Measurements from ENCODE around the gene NR2F2.

NR2F2 gene

GRCh38 chr15:96361309-96362010, 31.0 kb downstream of the NR2F2 start:
- H3K27ac ChIP-seq (ENCODE audit: low read depth, low read length): no peak overlapping the region
- H3K4me1 ChIP-seq (ENCODE audit: insufficient read depth, low read length): peaks cover 8% of the 10 kb centered on the region
- no peak overlapping the region for H3K9ac ChIP-seq (ENCODE audit: low read length)
- no peaks in the 10 kb centered on the region for H3K9me3 ChIP-seq (ENCODE audit: low read length)
- H3K36me3 ChIP-seq (ENCODE audit: insufficient read depth, low read length): no peaks in the 10 kb centered on the region
- peaks cover 42 to 64% of the 10 kb centered on the region in 2 donors for H3K27me3 ChIP-seq (ENCODE audit: control insufficient read depth in 1 of 2, insufficient read depth in 2 of 2, low read length in 2 of 2)
- no peak overlapping the region for H3K4me3 ChIP-seq (ENCODE audit: low read depth in 1 of 2, low read length in 2 of 2)

- no peaks in the 10 kb centered on the region for H3K9me3 ChIP-seq (ENCODE audit: low read length)
- H3K36me3 ChIP-seq (ENCODE audit: insufficient read depth, low read length): no peaks in the 10 kb centered on the region
- H3K4me1 ChIP-seq (ENCODE audit: insufficient read depth, low read length): peaks cover 8% of the 10 kb centered on the region
- H3K27ac ChIP-seq (ENCODE audit: low read depth, low read length): no peak overlapping the region
- H3K9ac ChIP-seq (ENCODE audit: low read length): no peak overlapping the region
- peaks cover 44 to 72% of the 10 kb centered on the region in 2 donors for H3K27me3 ChIP-seq (ENCODE audit: control insufficient read depth in 1 of 2, insufficient read depth in 2 of 2, low read length in 2 of 2)
- H3K4me3 ChIP-seq (ENCODE audit: low read depth in 1 of 2, low read length in 2 of 2): no peak overlapping the region
These were observed 31.7 kb downstream of the NR2F2 start for GRCh38 chr15:96362011-96362754.

- H3K9ac ChIP-seq (ENCODE audit: low read length): no peak overlapping the region
- no peaks in the 10 kb centered on the region for H3K9me3 ChIP-seq (ENCODE audit: low read length)
- no peak overlapping the region for H3K4me3 ChIP-seq (ENCODE audit: low read depth in 1 of 2, low read length in 2 of 2)
- no peak overlapping the region for H3K27ac ChIP-seq (ENCODE audit: low read depth, low read length)
- H3K27me3 ChIP-seq (ENCODE audit: control insufficient read depth in 1 of 2, insufficient read depth in 2 of 2, low read length in 2 of 2): peaks cover 48 to 76% of the 10 kb centered on the region in 2 donors
- H3K4me1 ChIP-seq (ENCODE audit: insufficient read depth, low read length): peaks cover 8% of the 10 kb centered on the region
- no peaks in the 10 kb centered on the region for H3K36me3 ChIP-seq (ENCODE audit: insufficient read depth, low read length)
These were observed 32.5 kb downstream of the NR2F2 start for GRCh38 chr15:96362755-96363651.

GRCh38 chr15:96363707-96364106, 33.2 kb downstream of the NR2F2 start:
- no peak overlapping the region for H3K9ac ChIP-seq (ENCODE audit: low read length)
- no peaks in the 10 kb centered on the region for H3K9me3 ChIP-seq (ENCODE audit: low read length)
- H3K4me1 ChIP-seq (ENCODE audit: insufficient read depth, low read length): peaks cover 9% of the 10 kb centered on the region
- no peak overlapping the region for H3K27ac ChIP-seq (ENCODE audit: low read depth, low read length)
- no peak overlapping the region for H3K4me3 ChIP-seq (ENCODE audit: low read depth in 1 of 2, low read length in 2 of 2)
- H3K36me3 ChIP-seq (ENCODE audit: insufficient read depth, low read length): no peaks in the 10 kb centered on the region
- peaks cover 43 to 76% of the 10 kb centered on the region in 2 donors for H3K27me3 ChIP-seq (ENCODE audit: control insufficient read depth in 1 of 2, insufficient read depth in 2 of 2, low read length in 2 of 2)

- H3K4me3 ChIP-seq (ENCODE audit: low read depth in 1 of 2, low read length in 2 of 2): no peak overlapping the region
- H3K27me3 ChIP-seq (ENCODE audit: control insufficient read depth in 1 of 2, insufficient read depth in 2 of 2, low read length in 2 of 2): peaks cover 42 to 58% of the 10 kb centered on the region in 2 donors
- peaks cover 9% of the 10 kb centered on the region for H3K4me1 ChIP-seq (ENCODE audit: insufficient read depth, low read length)
- H3K36me3 ChIP-seq (ENCODE audit: insufficient read depth, low read length): no peaks in the 10 kb centered on the region
- no peaks in the 10 kb centered on the region for H3K9me3 ChIP-seq (ENCODE audit: low read length)
- H3K9ac ChIP-seq (ENCODE audit: low read length): no peak overlapping the region
- no peak overlapping the region for H3K27ac ChIP-seq (ENCODE audit: low read depth, low read length)
These were observed 35.5 kb downstream of the NR2F2 start for GRCh38 chr15:96365781-96366525.

GRCh38 chr15:96366526-96366877, 36.0 kb downstream of the NR2F2 start:
- no peak overlapping the region for H3K27ac ChIP-seq (ENCODE audit: low read depth, low read length)
- peaks cover 42 to 52% of the 10 kb centered on the region in 2 donors for H3K27me3 ChIP-seq (ENCODE audit: control insufficient read depth in 1 of 2, insufficient read depth in 2 of 2, low read length in 2 of 2)
- H3K36me3 ChIP-seq (ENCODE audit: insufficient read depth, low read length): no peaks in the 10 kb centered on the region
- no peak overlapping the region for H3K4me3 ChIP-seq (ENCODE audit: low read depth in 1 of 2, low read length in 2 of 2)
- H3K4me1 ChIP-seq (ENCODE audit: insufficient read depth, low read length): peaks cover 9% of the 10 kb centered on the region
- no peak overlapping the region for H3K9ac ChIP-seq (ENCODE audit: low read length)
- no peaks in the 10 kb centered on the region for H3K9me3 ChIP-seq (ENCODE audit: low read length)

GRCh38 chr15:96367311-96368200, 37.1 kb downstream of the NR2F2 start:
- Histone ChIP-seq H3K9ac (ENCODE audit: low read length) (no peak overlapping the region), H3K36me3 (ENCODE audit: insufficient read depth, low read length) (no peaks in the 10 kb centered on the region), H3K4me3 (ENCODE audit: low read depth in 1 of 2, low read length in 2 of 2) (no peak overlapping the region), H3K27me3 (ENCODE audit: control insufficient read depth in 1 of 2, insufficient read depth in 2 of 2, low read length in 2 of 2) (peaks cover 32 to 49% of the 10 kb centered on the region in 2 donors), H3K4me1 (ENCODE audit: insufficient read depth, low read length) (peaks cover 9% of the 10 kb centered on the region), H3K9me3 (ENCODE audit: low read length) (no peaks in the 10 kb centered on the region), H3K27ac (ENCODE audit: low read depth, low read length) (no peak overlapping the region)

GRCh38 chr15:96369351-96369750, 38.9 kb downstream of the NR2F2 start:
- Histone ChIP-seq H3K4me1 (ENCODE audit: insufficient read depth, low read length) (peaks cover 9% of the 10 kb centered on the region), H3K36me3 (ENCODE audit: insufficient read depth, low read length) (no peaks in the 10 kb centered on the region), H3K27ac (ENCODE audit: low read depth, low read length) (no peak overlapping the region), H3K4me3 (ENCODE audit: low read depth in 1 of 2, low read length in 2 of 2) (no peak overlapping the region), H3K27me3 (ENCODE audit: control insufficient read depth in 1 of 2, insufficient read depth in 2 of 2, low read length in 2 of 2) (peaks cover 16 to 35% of the 10 kb centered on the region in 2 donors), H3K9me3 (ENCODE audit: low read length) (no peaks in the 10 kb centered on the region), H3K9ac (ENCODE audit: low read length) (no peak overlapping the region)

- Histone ChIP-seq H3K9ac (ENCODE audit: low read length) (no peak overlapping the region), H3K4me3 (ENCODE audit: low read depth in 1 of 2, low read length in 2 of 2) (no peak overlapping the region), H3K4me1 (ENCODE audit: insufficient read depth, low read length) (peaks cover 9% of the 10 kb centered on the region), H3K9me3 (ENCODE audit: low read length) (no peaks in the 10 kb centered on the region), H3K27ac (ENCODE audit: low read depth, low read length) (no peak overlapping the region), H3K27me3 (ENCODE audit: control insufficient read depth in 1 of 2, insufficient read depth in 2 of 2, low read length in 2 of 2) (peaks cover 16 to 35% of the 10 kb centered on the region in 2 donors), H3K36me3 (ENCODE audit: insufficient read depth, low read length) (no peaks in the 10 kb centered on the region)
These were observed 39.5 kb downstream of the NR2F2 start for GRCh38 chr15:96369825-96370621.

GRCh38 chr15:96372554-96372953, 42.1 kb downstream of the NR2F2 start:
- Histone ChIP-seq H3K27me3 (ENCODE audit: control insufficient read depth in 1 of 2, insufficient read depth in 2 of 2, low read length in 2 of 2) (peaks cover 6 to 9% of the 10 kb centered on the region in 2 donors), H3K27ac (ENCODE audit: low read depth, low read length) (no peak overlapping the region), H3K4me3 (ENCODE audit: low read depth in 1 of 2, low read length in 2 of 2) (no peak overlapping the region), H3K4me1 (ENCODE audit: insufficient read depth, low read length) (peaks cover 6% of the 10 kb centered on the region), H3K36me3 (ENCODE audit: insufficient read depth, low read length) (no peaks in the 10 kb centered on the region), H3K9ac (ENCODE audit: low read length) (no peak overlapping the region), H3K9me3 (ENCODE audit: low read length) (no peaks in the 10 kb centered on the region)

Measured in muscle layer of colon (tissue), 2 donors.